Right cardiac atrium (tissue), 5 donors: ENCODE data around the gene SH3TC1. TPM values are rescaled to one million over a fixed set of nuclear protein-coding genes. Genes with fewer than 3 reads are reported as not detected.
A peak's percentile ranks its signal among the peaks of the same experiment; 100 is the strongest.

ENCODE experiments used
- ATAC-seq, 2 donors: fragments of 200-7000 bp; cut with Tn5 transposase; one replicate each; pipeline versions ENCODE4 v1.8.0 to v1.9.1; 2020; ENCODE audit warnings: moderate library complexity in 2 of 2, mild to moderate bottlenecking in 1 of 2
- DNase-seq, 3 donors: peaks; one replicate each; pipeline ENCODE4 v3.0.0-alpha.2; 2020
- H3K27ac ChIP-seq: one replicate; pipeline ENCODE4 v1.5.1; 2013; ENCODE audit warnings: mild to moderate bottlenecking, low read length, control low read depth, moderate library complexity
- H3K27me3 ChIP-seq: one replicate; pipeline ENCODE4 v1.6.1; 2013; ENCODE audit not compliant: control insufficient read depth, insufficient read depth
- H3K4me1 ChIP-seq: one replicate; pipeline ENCODE4 v1.6.1; 2013; ENCODE audit warnings: low read length; ENCODE audit not compliant: control insufficient read depth, insufficient read depth
- H3K4me3 ChIP-seq: one replicate; pipeline ENCODE4 v1.5.1; 2013; ENCODE audit warnings: low read length, control low read depth
- H3K9me3 ChIP-seq: one replicate; pipeline ENCODE4 v1.6.1; 2013; ENCODE audit warnings: low read length; ENCODE audit not compliant: control insufficient read depth
- WGBS: extraction: QIAGEN DNeasy Blood & Tissue Kit; methylation state at CpG from one replicate; pipeline ENCODE4 v1.1.7; 2013; 5-methylcytosine and 5-hydroxymethylcytosine counted together
- intact Hi-C, 4 donors: fragments of 100-400 bp; cut with DNase I; formaldehyde crosslinking; loops; one replicate each; pipeline versions ENCODE4 v1.11.0 to v1.14.0; 2022 to 2023
- polyA plus RNA-seq: library from polyadenylated mRNA; stranded (reverse); fragments of 200-250 nt; gene quantifications from one replicate; pipeline ENCODE4 v1.2.3, GENCODE V29; 2013
- total RNA-seq, 4 donors: library from RNA; stranded (reverse); fragmentation: NEBNext Ultra II Directional; extraction: Animal tissue kit (Norgen Biotek cat#: 25700); gene quantifications; one replicate each; pipeline ENCODE4 v1.2.1, GENCODE V29; 2021
- donor health status: healthy with polysubstance abuse.
- donor health status: DM: no; HTN: yes; CAD: no.
- donor health status: DM: no; HTN: no; CAD: no.
- donor health status: DM: no; HTN: yes; CAD: no; lungs with severe emphysema.
- donor health status: DM: yes; HTN: yes; CAD: no.

Gene SH3TC1
- total and polyA plus RNA-seq, 5 donors: 5.4 to 17.1 (median 10.6) TPM

DNA sequence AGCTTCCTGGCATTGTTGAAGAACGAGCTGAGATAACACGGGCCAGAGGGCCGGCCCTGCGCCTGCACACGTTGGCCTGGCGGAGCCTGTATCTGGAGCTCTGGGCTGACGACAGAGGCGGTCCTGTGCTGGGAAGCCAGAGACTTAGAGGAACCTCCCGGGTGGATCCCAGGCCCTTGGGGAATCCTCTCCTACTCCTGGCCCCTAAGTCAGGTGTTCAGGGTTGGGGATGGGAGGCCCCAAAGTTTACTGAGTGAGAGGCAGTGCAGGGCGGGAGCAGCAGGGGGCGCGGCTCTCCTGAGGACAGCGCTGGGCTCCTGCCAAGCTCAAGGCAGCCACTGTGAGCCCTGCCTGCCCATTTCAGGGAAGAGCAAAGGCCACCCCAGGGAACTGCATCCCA is 68.0 kb downstream of the SH3TC1 start:
- intact Hi-C loops: no loop called here

GRCh38 chr4:8268211-8268610 is 69.1 kb downstream of the SH3TC1 start:
- 95% methylated on average over 7 of the region's 7 CpGs for WGBS
- no peaks in the 10 kb centered on the region for H3K9me3 ChIP-seq
- no peak overlapping the region for H3K27ac ChIP-seq
- no peak for ATAC-seq
- intact Hi-C loops: no loop called here
- H3K4me3 ChIP-seq: no peak overlapping the region
- no peaks in the 10 kb centered on the region for H3K27me3 ChIP-seq
- H3K4me1 ChIP-seq: peaks cover 14% of the 10 kb centered on the region
- peak in 2 of 3 donors; percentile 64 to 65 for DNase-seq

More for the DNA sequence above, 68.0 kb downstream of the SH3TC1 start:
- DNase-seq (peak; percentile 87 to 95 (median 93)), ATAC-seq (peak; percentile 79 to 84)
- Histone ChIP-seq H3K27me3 (no peaks in the 10 kb centered on the region), H3K4me1 (peaks cover 5% of the 10 kb centered on the region), H3K27ac (peak overlapping the region; percentile 25), H3K9me3 (no peaks in the 10 kb centered on the region), H3K4me3 (no peak overlapping the region)
- 18% methylated on average over 13 of the region's 13 CpGs for WGBS

- DNase-seq (peak in 2 of 3 donors; percentile 57 to 60), ATAC-seq (no peak)
- Histone ChIP-seq H3K4me1 (peaks cover 14% of the 10 kb centered on the region), H3K4me3 (no peak overlapping the region), H3K27me3 (no peaks in the 10 kb centered on the region), H3K9me3 (no peaks in the 10 kb centered on the region), H3K27ac (no peak overlapping the region)
- 77% methylated on average over 25 of the region's 25 CpGs for WGBS
- intact Hi-C loops: no loop called here
These were observed 69.9 kb downstream of the SH3TC1 start for GRCh38 chr4:8268901-8269534.

DNA sequence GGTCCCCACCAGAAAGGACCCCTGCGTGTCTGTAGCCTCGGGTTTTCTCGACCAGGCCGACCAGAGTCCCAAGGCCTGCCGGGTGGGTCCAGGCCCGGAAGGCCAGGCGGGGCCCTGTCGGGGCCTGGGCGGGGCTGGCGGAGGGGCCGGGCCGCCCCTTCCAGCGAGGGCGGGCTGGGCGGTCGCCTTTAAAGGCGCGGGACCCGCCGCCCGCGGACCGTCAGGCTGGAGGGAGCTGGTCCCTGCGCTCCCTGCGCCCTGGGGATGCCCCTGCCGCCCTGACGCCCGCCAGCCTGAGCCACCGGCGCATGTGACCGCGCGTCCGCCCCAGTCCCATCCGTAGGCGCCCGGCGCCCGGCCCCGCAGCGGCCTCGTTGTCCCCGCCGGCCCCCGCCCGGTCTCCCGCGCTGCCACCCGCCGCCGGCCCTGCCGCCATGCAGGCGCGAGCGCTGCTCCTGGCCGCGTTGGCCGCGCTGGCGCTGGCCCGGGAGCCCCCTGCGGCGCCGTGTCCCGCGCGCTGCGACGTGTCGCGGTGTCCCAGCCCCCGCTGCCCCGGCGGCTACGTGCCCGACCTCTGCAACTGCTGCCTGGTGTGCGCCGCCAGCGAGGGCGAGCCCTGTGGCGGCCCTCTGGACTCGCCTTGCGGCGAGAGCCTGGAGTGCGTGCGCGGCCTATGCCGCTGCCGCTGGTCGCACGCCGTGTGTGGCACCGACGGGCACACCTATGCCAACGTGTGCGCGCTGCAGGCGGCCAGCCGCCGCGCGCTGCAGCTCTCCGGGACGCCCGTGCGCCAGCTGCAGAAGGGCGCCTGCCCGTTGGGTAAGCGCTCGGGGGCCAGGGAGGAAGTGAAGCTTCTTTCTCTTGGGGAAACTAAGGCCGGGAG is 70.7 kb downstream of the SH3TC1 start, which contains the start of gene HTRA3:
Gene HTRA3, plus strand, starts transcription at position 220 of the 883 bp plus-strand sequence. Its CDS starts 215 bp downstream, at position 435.
- Histone ChIP-seq H3K4me1 (peaks cover 14% of the 10 kb centered on the region), H3K27ac (no peak within 1 kb of the TSS), H3K4me3 (peak within 1 kb of the TSS; percentile 52), H3K9me3 (no peaks in the 10 kb centered on the region), H3K27me3 (no peaks in the 10 kb centered on the region)
- ATAC-seq: peak; percentile 73 to 75
- intact Hi-C loops: loop anchor here in 1 of 4 donors (10.0 kb wide), 1 partner anchor 135 kb away; no protein-coding TSS in a partner anchor
- peak; percentile 81 to 92 (median 90) for DNase-seq
- WGBS: 3% methylated on average over 111 of the region's 111 CpGs

GRCh38 chr4:8270418-8270771 is 71.3 kb downstream of the SH3TC1 start:
- intact Hi-C loops: loop anchor here in 1 of 4 donors (10.0 kb wide), 1 partner anchor 134 kb away; no protein-coding TSS in a partner anchor
- ATAC-seq (no peak), DNase-seq (no peak)
- Histone ChIP-seq H3K27ac (no peak overlapping the region), H3K27me3 (no peaks in the 10 kb centered on the region), H3K4me1 (peaks cover 14% of the 10 kb centered on the region), H3K4me3 (peak overlapping the region; percentile 52), H3K9me3 (no peaks in the 10 kb centered on the region)
- WGBS: 46% methylated on average over 11 of the region's 11 CpGs

DNA sequence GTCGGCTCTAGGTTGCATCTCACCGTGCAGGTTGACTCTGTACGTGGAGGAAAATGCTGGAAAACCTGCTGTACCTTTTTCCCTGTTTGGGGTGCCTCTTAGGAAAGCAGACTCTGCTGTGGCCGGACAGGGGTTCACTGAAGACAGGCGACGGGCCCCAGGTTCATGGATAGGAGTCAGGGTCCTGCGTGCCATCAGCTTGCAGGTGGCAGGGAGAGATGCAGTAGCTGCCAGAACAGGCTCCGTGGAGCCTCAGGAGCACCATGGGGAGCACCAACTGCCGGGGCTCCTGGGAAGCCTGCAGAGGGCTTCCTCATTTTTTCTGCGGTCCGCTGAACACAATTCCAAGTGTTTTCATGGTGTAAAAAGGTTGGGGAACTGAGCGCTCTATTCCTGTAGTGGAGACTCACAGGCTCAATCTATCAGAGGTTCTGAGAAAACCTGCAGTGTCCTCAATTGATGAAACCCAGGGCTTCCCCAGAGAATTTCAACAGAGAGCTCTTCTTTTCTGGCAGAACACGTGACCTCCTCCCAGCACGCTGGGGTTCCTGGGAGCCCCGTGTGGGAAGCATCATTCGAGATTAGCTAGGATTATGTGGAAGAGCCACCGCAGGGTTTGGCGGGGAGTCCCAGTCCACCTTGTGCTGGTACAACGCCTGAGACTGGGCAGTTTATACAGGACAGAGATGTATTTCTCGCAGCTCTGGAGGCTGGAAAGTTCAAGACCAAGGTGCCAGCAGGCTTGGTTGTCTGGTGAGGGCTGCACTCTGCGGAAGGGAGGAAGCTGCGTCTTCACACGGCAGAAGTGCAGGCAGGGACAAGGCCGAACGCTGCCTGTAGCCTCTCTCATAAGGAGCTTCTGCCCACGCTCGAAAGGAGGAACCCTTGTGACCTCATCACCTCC is 72.1 kb downstream of the SH3TC1 start:
- Histone ChIP-seq H3K9me3 (no peaks in the 10 kb centered on the region), H3K27ac (no peak overlapping the region), H3K4me1 (peaks cover 19% of the 10 kb centered on the region), H3K27me3 (no peaks in the 10 kb centered on the region), H3K4me3 (peak overlapping the region; percentile 52)
- DNase-seq: peak in 2 of 3 donors; percentile 40 to 53
- intact Hi-C loops: loop anchor here in 1 of 4 donors (10.0 kb wide), 1 partner anchor 134 kb away; no protein-coding TSS in a partner anchor
- WGBS: 73% methylated on average over 27 of the region's 27 CpGs
- ATAC-seq: no peak

GRCh38 chr4:8271821-8272220 is 72.7 kb downstream of the SH3TC1 start:
- ATAC-seq (no peak), DNase-seq (peak in 1 of 3 donors; percentile 53)
- Histone ChIP-seq H3K4me3 (no peak overlapping the region), H3K9me3 (no peaks in the 10 kb centered on the region), H3K27me3 (no peaks in the 10 kb centered on the region), H3K27ac (no peak overlapping the region), H3K4me1 (peaks cover 19% of the 10 kb centered on the region)
- intact Hi-C loops: loop anchor here in 1 of 4 donors (10.0 kb wide), 1 partner anchor 133 kb away; no protein-coding TSS in a partner anchor
- WGBS: 89% methylated on average over 10 of the region's 10 CpGs

DNA sequence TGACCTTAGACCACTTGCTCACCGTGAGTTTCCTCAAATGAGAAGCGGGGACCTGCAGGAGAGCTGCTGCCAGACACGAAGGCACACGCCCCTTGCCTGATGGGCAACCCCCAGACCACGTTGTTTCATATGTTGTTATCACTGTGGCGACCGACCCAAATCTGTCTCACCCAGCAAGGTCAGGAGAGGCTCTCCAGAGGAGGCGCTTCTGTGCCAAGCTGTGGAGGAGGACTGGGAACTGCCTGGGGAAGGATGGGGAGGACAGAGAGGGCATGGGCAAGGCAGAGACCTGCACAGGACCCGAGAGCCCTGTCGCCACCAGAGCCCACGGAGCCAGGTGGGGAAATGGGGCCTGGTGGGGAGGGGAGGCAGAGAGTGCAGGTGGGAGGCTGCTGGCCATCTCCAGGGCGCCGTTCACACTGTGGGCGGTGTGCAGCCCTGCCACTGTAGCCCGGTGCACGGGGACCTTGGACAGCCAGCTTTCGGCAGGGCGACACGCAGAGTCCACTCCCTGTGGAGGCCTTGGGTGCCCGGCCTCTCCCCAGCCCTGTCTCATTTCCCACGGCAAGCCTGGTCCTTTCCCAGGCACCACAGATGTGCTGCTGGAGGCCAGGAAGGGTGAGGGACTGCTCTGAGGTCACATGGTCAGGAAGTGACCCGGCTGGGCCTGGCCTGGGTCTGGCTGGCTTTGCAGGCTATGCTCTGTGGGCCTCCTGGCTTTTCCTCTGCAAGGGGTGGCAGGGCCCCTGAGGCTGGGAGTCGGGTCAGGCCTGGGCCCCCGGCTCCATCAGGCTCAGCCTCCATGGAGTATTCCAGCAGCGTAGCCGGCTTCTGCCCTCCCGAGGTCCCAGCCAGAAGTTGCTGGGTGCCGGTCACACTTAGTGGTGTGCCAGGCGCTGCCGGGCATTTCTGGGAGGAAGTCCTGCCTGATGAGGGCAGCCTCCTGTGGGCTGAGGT is 73.7 kb downstream of the SH3TC1 start:
- WGBS: 42% methylated on average over 30 of the region's 30 CpGs
- no peaks in the 10 kb centered on the region for H3K27me3 ChIP-seq
- peak overlapping the region; percentile 32 for H3K27ac ChIP-seq
- peaks cover 16% of the 10 kb centered on the region for H3K4me1 ChIP-seq
- DNase-seq (peak; percentile 58 to 86 (median 85)), ATAC-seq (peak; percentile 22 to 53)
- H3K4me3 ChIP-seq: no peak overlapping the region
- H3K9me3 ChIP-seq: no peaks in the 10 kb centered on the region
- intact Hi-C loops: loop anchor here in 1 of 4 donors (10.0 kb wide), 1 partner anchor 132 kb away; no protein-coding TSS in a partner anchor

GRCh38 chr4:8273450-8273849 is 74.4 kb downstream of the SH3TC1 start:
- ATAC-seq: no peak
- 82% methylated on average over 13 of the region's 13 CpGs for WGBS
- peaks cover 16% of the 10 kb centered on the region for H3K4me1 ChIP-seq
- peak in 1 of 3 donors; percentile 35 for DNase-seq
- no peak overlapping the region for H3K27ac ChIP-seq
- no peak overlapping the region for H3K4me3 ChIP-seq
- H3K27me3 ChIP-seq: no peaks in the 10 kb centered on the region
- no peaks in the 10 kb centered on the region for H3K9me3 ChIP-seq
- intact Hi-C loops: loop anchor here in 1 of 4 donors (10.0 kb wide), 1 partner anchor 131 kb away; no protein-coding TSS in a partner anchor
